GM11168 (cell line): Measurements from ENCODE around the gene ORM1.
"Not testable (repeated sequence)": the region's sequence is repeated elsewhere in the genome, so short reads cannot be mapped to it uniquely, and the experiment has no call there.

Experiments used
- in situ Hi-C: fragments of 300-500 bp; cut with MboI; formaldehyde crosslinking; loops from one replicate; pipeline ENCODE4 v1.12.0; 2022; ENCODE audit warnings: low sequenced_read_pairs; ENCODE audit not compliant: unreplicated experiment

Gene ORM1

GRCh38 chr9:114322831-114323531 is at the start of gene ORM1:
Gene ORM1, plus strand, starts transcription at chr9:114323098. Its CDS starts 36 bp downstream, at chr9:114323134.
- in situ Hi-C loops = not testable (repeated sequence)

GRCh38 chr9:114273461-114273881 is 49.4 kb upstream of the ORM1 start:
- in situ Hi-C loops = no loop called here

- in situ Hi-C loops = no loop called here
Observed at GRCh38 chr9:114274217-114274616, 48.7 kb upstream of the ORM1 start.

GRCh38 chr9:114275246-114276004 is 47.5 kb upstream of the ORM1 start:
- in situ Hi-C loops = no loop called here

GRCh38 chr9:114276908-114277821 is 45.7 kb upstream of the ORM1 start:
- in situ Hi-C loops = no loop called here

GRCh38 chr9:114278356-114278755 is 44.5 kb upstream of the ORM1 start:
- in situ Hi-C loops = no loop called here

- in situ Hi-C loops = no loop called here
Observed at GRCh38 chr9:114278881-114279570, 43.9 kb upstream of the ORM1 start.

- in situ Hi-C loops = no loop called here
Observed at GRCh38 chr9:114279693-114280092, 43.2 kb upstream of the ORM1 start.

- in situ Hi-C loops = no loop called here
Observed at GRCh38 chr9:114280636-114281472, 42.0 kb upstream of the ORM1 start.

GRCh38 chr9:114281473-114282103 is 41.3 kb upstream of the ORM1 start:
- in situ Hi-C loops = no loop called here

GRCh38 chr9:114282104-114282485 is 40.8 kb upstream of the ORM1 start:
- in situ Hi-C loops = no loop called here

GRCh38 chr9:114282507-114282906 is 40.4 kb upstream of the ORM1 start:
- in situ Hi-C loops = no loop called here

GRCh38 chr9:114282926-114283325 is 40.0 kb upstream of the ORM1 start:
- in situ Hi-C loops = no loop called here

GRCh38 chr9:114283551-114284111 is 39.3 kb upstream of the ORM1 start:
- in situ Hi-C loops = no loop called here

GRCh38 chr9:114284316-114285060 is 38.4 kb upstream of the ORM1 start:
- in situ Hi-C loops = no loop called here

GRCh38 chr9:114285166-114285867 is 37.6 kb upstream of the ORM1 start:
- in situ Hi-C loops = no loop called here

- in situ Hi-C loops = no loop called here
Observed at GRCh38 chr9:114286146-114286679, 36.7 kb upstream of the ORM1 start.
